Neural progenitor cell (in vitro differentiated cells): Measurements from ENCODE around the gene ZNF595.
"Not testable (repeated sequence)": the region's sequence is repeated elsewhere in the genome, so short reads cannot be mapped to it uniquely, and the experiment has no call there.

Experiments used
- EZH2 ChIP-seq: fragments of 200-600 bp; sonication (generic); IDR thresholded peaks from 2 replicates; pipeline ENCODE4 v1.6.1; 2017; ENCODE audit warnings: antibody characterized with exemption, mild to moderate bottlenecking, moderate library complexity
- EZH2phosphoT487 ChIP-seq: fragments of 200-600 bp; sonication (generic); IDR thresholded peaks from 2 replicates; pipeline ENCODE4 v1.6.1; 2017; ENCODE audit warnings: antibody characterized with exemption
- TF ChIP-seq, protein P1 (sequence below): fragments of 200-600 bp; sonication (generic); IDR thresholded peaks from 2 replicates; pipeline ENCODE4 v1.5.1; 2017; ENCODE audit warnings: antibody characterized with exemption, mild to moderate bottlenecking

GRCh38 chr4:86559-87324 is 33.6 kb downstream of the ZNF595 start:
- TF ChIP-seq EZH2phosphoT487, EZH2: not testable (repeated sequence)
- TF ChIP-seq, protein P1, sequence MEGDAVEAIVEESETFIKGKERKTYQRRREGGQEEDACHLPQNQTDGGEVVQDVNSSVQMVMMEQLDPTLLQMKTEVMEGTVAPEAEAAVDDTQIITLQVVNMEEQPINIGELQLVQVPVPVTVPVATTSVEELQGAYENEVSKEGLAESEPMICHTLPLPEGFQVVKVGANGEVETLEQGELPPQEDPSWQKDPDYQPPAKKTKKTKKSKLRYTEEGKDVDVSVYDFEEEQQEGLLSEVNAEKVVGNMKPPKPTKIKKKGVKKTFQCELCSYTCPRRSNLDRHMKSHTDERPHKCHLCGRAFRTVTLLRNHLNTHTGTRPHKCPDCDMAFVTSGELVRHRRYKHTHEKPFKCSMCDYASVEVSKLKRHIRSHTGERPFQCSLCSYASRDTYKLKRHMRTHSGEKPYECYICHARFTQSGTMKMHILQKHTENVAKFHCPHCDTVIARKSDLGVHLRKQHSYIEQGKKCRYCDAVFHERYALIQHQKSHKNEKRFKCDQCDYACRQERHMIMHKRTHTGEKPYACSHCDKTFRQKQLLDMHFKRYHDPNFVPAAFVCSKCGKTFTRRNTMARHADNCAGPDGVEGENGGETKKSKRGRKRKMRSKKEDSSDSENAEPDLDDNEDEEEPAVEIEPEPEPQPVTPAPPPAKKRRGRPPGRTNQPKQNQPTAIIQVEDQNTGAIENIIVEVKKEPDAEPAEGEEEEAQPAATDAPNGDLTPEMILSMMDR = not testable (repeated sequence)
